ENCODE data around the gene PIGL.

PIGL gene

GRCh38 chr17:16314189-16314588, 97.2 kb downstream of the PIGL start:
- no peak for DNase-seq

GRCh38 chr17:16314859-16315258, 97.8 kb downstream of the PIGL start:
- DNase-seq, result no peak

- DNase-seq, result no peak
These were observed 103.0 kb downstream of the PIGL start for GRCh38 chr17:16319969-16320368.

GRCh38 chr17:16322636-16323035, 105.6 kb downstream of the PIGL start:
- no peak for DNase-seq

- no peak for DNase-seq
These were observed 109.0 kb downstream of the PIGL start for GRCh38 chr17:16325964-16326363.

- DNase-seq, result no peak
These were observed 110.0 kb downstream of the PIGL start for GRCh38 chr17:16327018-16327417.

GRCh38 chr17:16328997-16329396, 112.0 kb downstream of the PIGL start:
- no peak for DNase-seq

- DNase-seq, result no peak
These were observed 112.7 kb downstream of the PIGL start for GRCh38 chr17:16329519-16330271.

GRCh38 chr17:16338391-16338790, 121.4 kb downstream of the PIGL start:
- no peak for DNase-seq

- no peak for DNase-seq
These were observed 122.4 kb downstream of the PIGL start for GRCh38 chr17:16339402-16339801.

- no peak for DNase-seq
These were observed 122.9 kb downstream of the PIGL start for GRCh38 chr17:16339959-16340358.

GRCh38 chr17:16342979-16343378, 126.0 kb downstream of the PIGL start:
- DNase-seq, result no peak

- DNase-seq, result no peak
These were observed 126.6 kb downstream of the PIGL start for GRCh38 chr17:16343569-16343968.

GRCh38 chr17:16345565-16345964, 128.6 kb downstream of the PIGL start:
- no peak for DNase-seq

- DNase-seq, result no peak
These were observed 129.8 kb downstream of the PIGL start for GRCh38 chr17:16346721-16347271.

- DNase-seq, result no peak
These were observed 131.6 kb downstream of the PIGL start for GRCh38 chr17:16348586-16348985.

- DNase-seq, result peak in 1 of 2 experiments; percentile 26
These were observed 132.4 kb downstream of the PIGL start for GRCh38 chr17:16349431-16349830.

GRCh38 chr17:16351831-16352230, 134.8 kb downstream of the PIGL start:
- no peak for DNase-seq

GRCh38 chr17:16352303-16352666, 135.3 kb downstream of the PIGL start:
- DNase-seq, result peak; percentile 65 to 68

- peak; percentile 70 to 71 for DNase-seq
These were observed 135.8 kb downstream of the PIGL start for GRCh38 chr17:16352667-16353316.

- DNase-seq, result peak; percentile 78 to 80
These were observed 136.5 kb downstream of the PIGL start, which contains the start of gene CENPV for GRCh38 chr17:16353317-16354174. CENPV (minus strand) TSS chr17:16353469; CDS start chr17:16353436, 33 bp downstream.

GRCh38 chr17:16354585-16354984, 137.6 kb downstream of the PIGL start:
- DNase-seq, result no peak

- DNase-seq, result no peak
These were observed 141.4 kb downstream of the PIGL start for GRCh38 chr17:16358394-16358793.

All from activated T-cell treated with anti-CD3 and anti-CD28 coated beads, Interleukin-2, amount 50 U/mL, for 48 hours (primary cell).